Natural killer cell (primary cell): Measurements from ENCODE around the gene HMGCS2. TPM values are rescaled to one million over a fixed set of nuclear protein-coding genes. Genes with fewer than 3 reads are reported as not detected.

Experiments used
- ATAC-seq, 3 donors: fragments of 150-1000 bp in 2 of 3; fragments of 200-7000 bp in 1 of 3; cut with Tn5 transposase; 1 replicate in 1 of 3; 2 replicates in 2 of 3; pipeline ENCODE4 v1.10.0; 2021; ENCODE audit warnings: mild to moderate bottlenecking in 2 of 3, moderate library complexity in 2 of 3
- DNase-seq, 2 donors: peaks; one replicate each; pipeline versions ENCODE4 v3.0.0 to v3.0.0-alpha.2; 2013 to 2021; ENCODE audit warnings: mixed read lengths in 1 of 2
- H3K27ac ChIP-seq: one replicate; pipeline ENCODE4 v1.5.1; 2013; ENCODE audit warnings: mild to moderate bottlenecking, low read length
- H3K27me3 ChIP-seq: one replicate; pipeline ENCODE4 v1.6.1; 2013; ENCODE audit warnings: low read length; ENCODE audit not compliant: control insufficient read depth, insufficient read depth
- H3K36me3 ChIP-seq: one replicate; pipeline ENCODE4 v1.6.1; 2013; ENCODE audit warnings: low read length; ENCODE audit not compliant: control insufficient read depth, insufficient read depth
- H3K4me1 ChIP-seq: one replicate; pipeline ENCODE4 v1.6.1; 2013; ENCODE audit warnings: low read length; ENCODE audit not compliant: control insufficient read depth, insufficient read depth
- H3K4me3 ChIP-seq: one replicate; pipeline ENCODE4 v1.5.1; 2013; ENCODE audit warnings: low read length
- H3K9me3 ChIP-seq: one replicate; pipeline ENCODE4 v1.6.1; 2013; ENCODE audit warnings: low read length; ENCODE audit not compliant: control insufficient read depth, insufficient read depth
- H3K27ac Mint-ChIP-seq, 2 donors: one replicate each; pipeline ENCODE4 v1.8.0; 2022; ENCODE audit warnings: mild to moderate bottlenecking in 2 of 2, mixed read lengths in 2 of 2, moderate library complexity in 1 of 2
- H3K27me3 Mint-ChIP-seq, 2 donors: one replicate each; pipeline ENCODE4 v1.8.0; 2022; ENCODE audit warnings: low read depth in 2 of 2, mixed read lengths in 2 of 2
- H3K36me3 Mint-ChIP-seq: one replicate; pipeline ENCODE4 v1.8.0; 2022; ENCODE audit warnings: mixed read lengths
- H3K4me1 Mint-ChIP-seq, 2 donors: one replicate each; pipeline ENCODE4 v1.8.0; 2022; ENCODE audit warnings: mixed read lengths in 2 of 2
- H3K4me3 Mint-ChIP-seq: one replicate; pipeline ENCODE4 v1.8.0; 2022; ENCODE audit warnings: mild to moderate bottlenecking, moderate library complexity, mixed read lengths
- H3K9me3 Mint-ChIP-seq, 2 donors: one replicate each; pipeline ENCODE4 v1.8.0; 2022; ENCODE audit warnings: mixed read lengths in 2 of 2
- CTCF ChIP-seq: fragments of 200-600 bp; IDR thresholded peaks from one replicate; pipeline ENCODE4 v1.8.0; 2022; ENCODE audit warnings: antibody characterized with exemption
- WGBS: methylation state at CpG from one replicate; pipeline ENCODE4 v1.1.7; 2013; ENCODE audit warnings: missing lambda C conversion rate; ENCODE audit not compliant: insufficient coverage; 5-methylcytosine and 5-hydroxymethylcytosine counted together
- intact Hi-C: fragments of 100-400 bp; cut with micrococcal nuclease; formaldehyde crosslinking; loops from one replicate; pipeline ENCODE4 v1.14.2; 2022
- total RNA-seq, 4 donors: library from RNA; stranded (reverse); fragments of 120-200 nt in 1 of 4; gene quantifications; one replicate each; pipeline versions ENCODE4 v1.2.3 to v1.2.4, GENCODE V29; 2013 to 2022

HMGCS2 gene
- total RNA-seq, 3 donors from 2014 or later (not counting 1 experiment from before 2014, with no cell fraction given), result not detected

GRCh38 chr1:119778359-119778758 lies 9.7 kb upstream of the HMGCS2 start:
- Histone ChIP-seq H3K9me3 (no peaks in the 10 kb centered on the region), H3K4me3 (no peak overlapping the region), H3K36me3 (no peaks in the 10 kb centered on the region), H3K27ac (no peak overlapping the region), H3K4me1 (no peaks in the 10 kb centered on the region), H3K27me3 (no peaks in the 10 kb centered on the region)
- DNase-seq (no peak), ATAC-seq (no peak)
- Mint-ChIP-seq H3K27ac (no peak overlapping the region), H3K27me3 (peaks cover 15 to 29% of the 10 kb centered on the region in 2 donors), H3K4me3 (no peak overlapping the region), H3K36me3 (no peaks in the 10 kb centered on the region), H3K4me1 (no peaks in the 10 kb centered on the region), H3K9me3 (no peaks in the 10 kb centered on the region)
- no peak for TF ChIP-seq CTCF
- WGBS, result 90% methylated on average over 5 of the region's 6 CpGs
- intact Hi-C loops, result no loop called here

GRCh38 chr1:119774746-119775490 lies 6.2 kb upstream of the HMGCS2 start:
- H3K4me3 Mint-ChIP-seq, result no peak overlapping the region
- Histone ChIP-seq H3K36me3 (no peaks in the 10 kb centered on the region), H3K27me3 (peaks cover 3% of the 10 kb centered on the region), H3K9me3 (no peaks in the 10 kb centered on the region), H3K4me1 (no peaks in the 10 kb centered on the region), H3K27ac (no peak overlapping the region), H3K4me3 (no peak overlapping the region)
- no peak overlapping the region for H3K27ac Mint-ChIP-seq
- TF ChIP-seq CTCF, result no peak
- no peaks in the 10 kb centered on the region for H3K4me1 Mint-ChIP-seq
- DNase-seq (no peak), ATAC-seq (no peak)
- 79% methylated on average over 6 of the region's 7 CpGs for WGBS
- H3K27me3 Mint-ChIP-seq, result peaks cover 9 to 12% of the 10 kb centered on the region in 2 donors
- no peaks in the 10 kb centered on the region for H3K9me3 Mint-ChIP-seq
- H3K36me3 Mint-ChIP-seq, result no peaks in the 10 kb centered on the region
- intact Hi-C loops, result no loop called here

- no peaks in the 10 kb centered on the region for H3K36me3 Mint-ChIP-seq
- no peak overlapping the region for H3K27ac Mint-ChIP-seq
- WGBS, result 95% methylated on average over 3 of the region's 3 CpGs
- H3K27me3 ChIP-seq, result peaks cover 3% of the 10 kb centered on the region
- no peak for ATAC-seq
- peaks cover 6 to 7% of the 10 kb centered on the region in 2 donors for H3K27me3 Mint-ChIP-seq
- no peaks in the 10 kb centered on the region for H3K36me3 ChIP-seq
- intact Hi-C loops, result no loop called here
- no peak for TF ChIP-seq CTCF
- H3K27ac ChIP-seq, result no peak overlapping the region
- H3K4me1 Mint-ChIP-seq, result no peaks in the 10 kb centered on the region
- H3K9me3 ChIP-seq, result no peaks in the 10 kb centered on the region
- H3K4me1 ChIP-seq, result no peaks in the 10 kb centered on the region
- no peaks in the 10 kb centered on the region for H3K9me3 Mint-ChIP-seq
- no peak overlapping the region for H3K4me3 ChIP-seq
- H3K4me3 Mint-ChIP-seq, result no peak overlapping the region
- DNase-seq, result no peak
These were observed 5.1 kb upstream of the HMGCS2 start for GRCh38 chr1:119773711-119774241.

GRCh38 chr1:119772298-119772697 lies 3.6 kb upstream of the HMGCS2 start:
- ATAC-seq (no peak), DNase-seq (no peak)
- Histone ChIP-seq H3K27ac (no peak overlapping the region), H3K4me1 (no peaks in the 10 kb centered on the region), H3K9me3 (no peaks in the 10 kb centered on the region), H3K4me3 (no peak overlapping the region), H3K36me3 (no peaks in the 10 kb centered on the region), H3K27me3 (peaks cover 3% of the 10 kb centered on the region)
- H3K4me3 Mint-ChIP-seq, result no peak overlapping the region
- WGBS, result 100% methylated on average over 2 of the region's 2 CpGs
- TF ChIP-seq CTCF, result no peak
- no peak overlapping the region for H3K27ac Mint-ChIP-seq
- H3K36me3 Mint-ChIP-seq, result no peaks in the 10 kb centered on the region
- no peaks in the 10 kb centered on the region for H3K9me3 Mint-ChIP-seq
- intact Hi-C loops, result no loop called here
- no peaks in the 10 kb centered on the region for H3K4me1 Mint-ChIP-seq
- H3K27me3 Mint-ChIP-seq, result peaks cover 6 to 10% of the 10 kb centered on the region in 2 donors
